ENCODE measurements around the gene REC8.

DNA sequence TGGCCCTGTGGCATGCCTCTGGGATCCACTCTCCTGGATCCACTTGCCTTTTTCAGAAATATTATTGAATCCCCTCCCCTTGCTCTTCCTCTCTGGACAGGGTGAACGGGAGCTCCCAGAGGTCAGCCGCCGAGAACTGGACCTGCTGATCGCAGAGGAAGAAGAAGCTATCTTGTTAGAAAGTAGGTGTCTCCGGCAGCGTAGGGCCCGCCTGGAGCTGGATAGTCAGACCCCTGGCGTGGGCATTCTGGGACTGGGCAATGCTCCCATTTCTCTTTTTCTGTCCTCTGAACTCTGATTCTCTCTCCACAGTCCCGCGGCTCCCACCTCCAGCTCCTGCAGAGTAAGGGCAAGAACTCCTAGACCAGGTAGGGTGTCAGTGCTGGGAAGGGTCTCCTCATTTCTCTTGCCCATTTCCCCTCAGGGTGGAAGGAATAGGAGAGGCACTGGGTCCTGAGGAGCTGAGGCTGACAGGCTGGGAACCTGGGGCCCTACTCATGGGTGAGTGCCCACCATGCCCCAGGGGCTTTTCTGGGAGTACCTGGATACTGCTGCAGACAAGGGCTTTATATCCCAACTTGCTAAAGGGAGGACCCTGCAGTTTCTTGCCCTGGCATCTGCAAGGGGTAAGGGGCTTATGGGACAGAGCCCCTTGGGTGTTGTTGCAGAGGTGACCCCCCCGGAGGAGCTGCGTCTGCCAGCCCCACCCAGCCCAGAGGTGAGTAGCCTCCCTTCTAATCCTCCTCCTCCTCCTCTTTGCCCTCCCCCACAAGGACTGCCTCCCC is 5.4 kb downstream of the REC8 start:
- no peak for TF ChIP-seq ZNF770 (CRISPR knock-in tag; IDR thresholded peaks at IDR 0.05)
- TF ChIP-seq KLF15 (CRISPR knock-in tag; IDR thresholded peaks at IDR 0.05; ENCODE audit: borderline replicate concordance): no peak

Measured in HepG2 (cell line).